ENCODE results near the gene CHST11. TPM values are rescaled to one million over a fixed set of nuclear protein-coding genes. Genes with fewer than 3 reads are reported as not detected.

CHST11 gene
- total and polyA plus RNA-seq, 9 of the 15 experiments (the other 6 are each of a cell fraction or from before 2014, with no cell fraction given): 2.3 to 38.7 (median 15.0) TPM

DNA sequence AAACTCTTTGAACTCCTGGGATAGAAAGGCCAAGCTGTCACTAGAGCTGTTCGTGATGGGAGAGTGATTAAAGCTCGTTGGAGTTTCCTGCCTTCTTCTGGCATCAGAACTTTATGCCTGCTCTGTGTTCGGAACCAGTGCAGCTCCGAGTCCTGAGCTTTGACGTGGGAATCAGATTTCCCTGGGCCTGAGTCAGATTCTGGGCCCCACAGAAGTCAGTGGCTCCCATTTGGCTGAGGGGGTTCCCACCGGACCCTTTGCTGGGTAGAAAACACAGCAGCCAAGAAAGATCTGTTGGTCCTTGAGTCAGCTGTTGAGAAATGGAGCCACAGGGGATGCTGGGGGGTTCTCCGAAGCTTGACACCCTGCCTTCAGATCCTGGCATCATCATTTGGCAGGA, 238.0 kb downstream of the CHST11 start (continued):
- TF ChIP-seq, protein P1, sequence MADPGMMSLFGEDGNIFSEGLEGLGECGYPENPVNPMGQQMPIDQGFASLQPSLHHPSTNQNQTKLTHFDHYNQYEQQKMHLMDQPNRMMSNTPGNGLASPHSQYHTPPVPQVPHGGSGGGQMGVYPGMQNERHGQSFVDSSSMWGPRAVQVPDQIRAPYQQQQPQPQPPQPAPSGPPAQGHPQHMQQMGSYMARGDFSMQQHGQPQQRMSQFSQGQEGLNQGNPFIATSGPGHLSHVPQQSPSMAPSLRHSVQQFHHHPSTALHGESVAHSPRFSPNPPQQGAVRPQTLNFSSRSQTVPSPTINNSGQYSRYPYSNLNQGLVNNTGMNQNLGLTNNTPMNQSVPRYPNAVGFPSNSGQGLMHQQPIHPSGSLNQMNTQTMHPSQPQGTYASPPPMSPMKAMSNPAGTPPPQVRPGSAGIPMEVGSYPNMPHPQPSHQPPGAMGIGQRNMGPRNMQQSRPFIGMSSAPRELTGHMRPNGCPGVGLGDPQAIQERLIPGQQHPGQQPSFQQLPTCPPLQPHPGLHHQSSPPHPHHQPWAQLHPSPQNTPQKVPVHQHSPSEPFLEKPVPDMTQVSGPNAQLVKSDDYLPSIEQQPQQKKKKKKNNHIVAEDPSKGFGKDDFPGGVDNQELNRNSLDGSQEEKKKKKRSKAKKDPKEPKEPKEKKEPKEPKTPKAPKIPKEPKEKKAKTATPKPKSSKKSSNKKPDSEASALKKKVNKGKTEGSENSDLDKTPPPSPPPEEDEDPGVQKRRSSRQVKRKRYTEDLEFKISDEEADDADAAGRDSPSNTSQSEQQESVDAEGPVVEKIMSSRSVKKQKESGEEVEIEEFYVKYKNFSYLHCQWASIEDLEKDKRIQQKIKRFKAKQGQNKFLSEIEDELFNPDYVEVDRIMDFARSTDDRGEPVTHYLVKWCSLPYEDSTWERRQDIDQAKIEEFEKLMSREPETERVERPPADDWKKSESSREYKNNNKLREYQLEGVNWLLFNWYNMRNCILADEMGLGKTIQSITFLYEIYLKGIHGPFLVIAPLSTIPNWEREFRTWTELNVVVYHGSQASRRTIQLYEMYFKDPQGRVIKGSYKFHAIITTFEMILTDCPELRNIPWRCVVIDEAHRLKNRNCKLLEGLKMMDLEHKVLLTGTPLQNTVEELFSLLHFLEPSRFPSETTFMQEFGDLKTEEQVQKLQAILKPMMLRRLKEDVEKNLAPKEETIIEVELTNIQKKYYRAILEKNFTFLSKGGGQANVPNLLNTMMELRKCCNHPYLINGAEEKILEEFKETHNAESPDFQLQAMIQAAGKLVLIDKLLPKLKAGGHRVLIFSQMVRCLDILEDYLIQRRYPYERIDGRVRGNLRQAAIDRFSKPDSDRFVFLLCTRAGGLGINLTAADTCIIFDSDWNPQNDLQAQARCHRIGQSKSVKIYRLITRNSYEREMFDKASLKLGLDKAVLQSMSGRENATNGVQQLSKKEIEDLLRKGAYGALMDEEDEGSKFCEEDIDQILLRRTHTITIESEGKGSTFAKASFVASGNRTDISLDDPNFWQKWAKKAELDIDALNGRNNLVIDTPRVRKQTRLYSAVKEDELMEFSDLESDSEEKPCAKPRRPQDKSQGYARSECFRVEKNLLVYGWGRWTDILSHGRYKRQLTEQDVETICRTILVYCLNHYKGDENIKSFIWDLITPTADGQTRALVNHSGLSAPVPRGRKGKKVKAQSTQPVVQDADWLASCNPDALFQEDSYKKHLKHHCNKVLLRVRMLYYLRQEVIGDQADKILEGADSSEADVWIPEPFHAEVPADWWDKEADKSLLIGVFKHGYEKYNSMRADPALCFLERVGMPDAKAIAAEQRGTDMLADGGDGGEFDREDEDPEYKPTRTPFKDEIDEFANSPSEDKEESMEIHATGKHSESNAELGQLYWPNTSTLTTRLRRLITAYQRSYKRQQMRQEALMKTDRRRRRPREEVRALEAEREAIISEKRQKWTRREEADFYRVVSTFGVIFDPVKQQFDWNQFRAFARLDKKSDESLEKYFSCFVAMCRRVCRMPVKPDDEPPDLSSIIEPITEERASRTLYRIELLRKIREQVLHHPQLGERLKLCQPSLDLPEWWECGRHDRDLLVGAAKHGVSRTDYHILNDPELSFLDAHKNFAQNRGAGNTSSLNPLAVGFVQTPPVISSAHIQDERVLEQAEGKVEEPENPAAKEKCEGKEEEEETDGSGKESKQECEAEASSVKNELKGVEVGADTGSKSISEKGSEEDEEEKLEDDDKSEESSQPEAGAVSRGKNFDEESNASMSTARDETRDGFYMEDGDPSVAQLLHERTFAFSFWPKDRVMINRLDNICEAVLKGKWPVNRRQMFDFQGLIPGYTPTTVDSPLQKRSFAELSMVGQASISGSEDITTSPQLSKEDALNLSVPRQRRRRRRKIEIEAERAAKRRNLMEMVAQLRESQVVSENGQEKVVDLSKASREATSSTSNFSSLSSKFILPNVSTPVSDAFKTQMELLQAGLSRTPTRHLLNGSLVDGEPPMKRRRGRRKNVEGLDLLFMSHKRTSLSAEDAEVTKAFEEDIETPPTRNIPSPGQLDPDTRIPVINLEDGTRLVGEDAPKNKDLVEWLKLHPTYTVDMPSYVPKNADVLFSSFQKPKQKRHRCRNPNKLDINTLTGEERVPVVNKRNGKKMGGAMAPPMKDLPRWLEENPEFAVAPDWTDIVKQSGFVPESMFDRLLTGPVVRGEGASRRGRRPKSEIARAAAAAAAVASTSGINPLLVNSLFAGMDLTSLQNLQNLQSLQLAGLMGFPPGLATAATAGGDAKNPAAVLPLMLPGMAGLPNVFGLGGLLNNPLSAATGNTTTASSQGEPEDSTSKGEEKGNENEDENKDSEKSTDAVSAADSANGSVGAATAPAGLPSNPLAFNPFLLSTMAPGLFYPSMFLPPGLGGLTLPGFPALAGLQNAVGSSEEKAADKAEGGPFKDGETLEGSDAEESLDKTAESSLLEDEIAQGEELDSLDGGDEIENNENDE (IDR thresholded peaks at IDR 0.05; ENCODE audit: low read depth, low read length): no peak
- TF ChIP-seq, protein P2, sequence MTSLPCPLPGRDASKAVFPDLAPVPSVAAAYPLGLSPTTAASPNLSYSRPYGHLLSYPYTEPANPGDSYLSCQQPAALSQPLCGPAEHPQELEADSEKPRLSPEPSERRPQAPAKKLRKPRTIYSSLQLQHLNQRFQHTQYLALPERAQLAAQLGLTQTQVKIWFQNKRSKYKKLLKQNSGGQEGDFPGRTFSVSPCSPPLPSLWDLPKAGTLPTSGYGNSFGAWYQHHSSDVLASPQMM (CRISPR knock-in tag; IDR thresholded peaks at IDR 0.05): no peak
- TF ChIP-seq OTX1 (CRISPR knock-in tag; IDR thresholded peaks at IDR 0.05): no peak
- TF ChIP-seq, protein P3, sequence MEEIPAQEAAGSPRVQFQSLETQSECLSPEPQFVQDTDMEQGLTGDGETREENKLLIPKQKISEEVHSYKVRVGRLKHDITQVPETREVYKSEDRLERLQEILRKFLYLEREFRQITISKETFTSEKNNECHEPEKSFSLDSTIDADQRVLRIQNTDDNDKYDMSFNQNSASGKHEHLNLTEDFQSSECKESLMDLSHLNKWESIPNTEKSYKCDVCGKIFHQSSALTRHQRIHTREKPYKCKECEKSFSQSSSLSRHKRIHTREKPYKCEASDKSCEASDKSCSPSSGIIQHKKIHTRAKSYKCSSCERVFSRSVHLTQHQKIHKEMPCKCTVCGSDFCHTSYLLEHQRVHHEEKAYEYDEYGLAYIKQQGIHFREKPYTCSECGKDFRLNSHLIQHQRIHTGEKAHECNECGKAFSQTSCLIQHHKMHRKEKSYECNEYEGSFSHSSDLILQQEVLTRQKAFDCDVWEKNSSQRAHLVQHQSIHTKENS (CRISPR knock-in tag; IDR thresholded peaks at IDR 0.05): no peak
- no peak for TF ChIP-seq BRCA1 (IDR thresholded peaks at IDR 0.05)
- no peak for TF ChIP-seq BRCA1 (CRISPR knock-in tag; IDR thresholded peaks at IDR 0.05)
- TF ChIP-seq NFXL1 (CRISPR knock-in tag; IDR thresholded peaks at IDR 0.05): no peak
- no peak for TF ChIP-seq JUND (IDR thresholded peaks at IDR 0.05; ENCODE audit: borderline replicate concordance, low read depth, low read length)
- no peak for TF ChIP-seq JUND (tag; IDR thresholded peaks at IDR 0.05; ENCODE audit: borderline replicate concordance, low read depth, low read length)
- no peak for TF ChIP-seq POLR2B (IDR thresholded peaks at IDR 0.05; ENCODE audit: low read depth, partially characterized antibody)
